ENCODE results near the gene SNRNP27.

The SNRNP27 gene

GRCh38 chr2:69916106-69916505 is 22.4 kb downstream of the SNRNP27 start:
- DNase-seq, result no peak

- no peak for DNase-seq
These were observed 24.1 kb downstream of the SNRNP27 start for GRCh38 chr2:69917852-69918251.

GRCh38 chr2:69918401-69918800 is 24.6 kb downstream of the SNRNP27 start:
- DNase-seq, result no peak

- no peak for DNase-seq
These were observed 29.4 kb downstream of the SNRNP27 start for GRCh38 chr2:69923116-69923515.

GRCh38 chr2:69926849-69927515 is 33.2 kb downstream of the SNRNP27 start:
- no peak for DNase-seq

- no peak for DNase-seq
These were observed 38.3 kb downstream of the SNRNP27 start for GRCh38 chr2:69931832-69932595.

- no peak for DNase-seq
These were observed 38.8 kb downstream of the SNRNP27 start for GRCh38 chr2:69932596-69932922.

GRCh38 chr2:69933254-69933828 is 39.6 kb downstream of the SNRNP27 start:
- no peak for DNase-seq

- DNase-seq, result no peak
These were observed 40.3 kb downstream of the SNRNP27 start for GRCh38 chr2:69933839-69934613.

GRCh38 chr2:69934614-69934908 is 40.8 kb downstream of the SNRNP27 start:
- no peak for DNase-seq

- DNase-seq, result no peak
These were observed 41.3 kb downstream of the SNRNP27 start for GRCh38 chr2:69935011-69935410.

- no peak for DNase-seq
These were observed 43.1 kb downstream of the SNRNP27 start for GRCh38 chr2:69936906-69937305.

- no peak for DNase-seq
These were observed 44.2 kb downstream of the SNRNP27 start for GRCh38 chr2:69937968-69938367.

- no peak for DNase-seq
These were observed 46.0 kb downstream of the SNRNP27 start for GRCh38 chr2:69939722-69940121.

- DNase-seq, result no peak
These were observed 46.9 kb downstream of the SNRNP27 start for GRCh38 chr2:69940691-69941090.

- DNase-seq, result no peak
These were observed 49.5 kb downstream of the SNRNP27 start for GRCh38 chr2:69943000-69943842.

GRCh38 chr2:69943843-69944525 is 50.2 kb downstream of the SNRNP27 start:
- peak; percentile 74 for DNase-seq

GRCh38 chr2:69944756-69945155 is 51.0 kb downstream of the SNRNP27 start:
- no peak for DNase-seq

- DNase-seq, result no peak
These were observed 51.7 kb downstream of the SNRNP27 start for GRCh38 chr2:69945441-69945840.

GRCh38 chr2:69945941-69946340 is 52.2 kb downstream of the SNRNP27 start:
- no peak for DNase-seq

- peak; percentile 35 for DNase-seq
These were observed 52.9 kb downstream of the SNRNP27 start for GRCh38 chr2:69946351-69947324.
